SK-N-SH treated with all-trans-retinoic acid at 6 μM for 48 hours (cell line): Measurements from ENCODE around the gene L2HGDH.

Experiments used
- ATAC-seq: fragments of 200-7000 bp; cut with Tn5 transposase; 3 replicates; pipeline ENCODE4 v1.9.1; 2020; ENCODE audit warnings: mild to moderate bottlenecking, moderate library complexity
- ARNTL ChIP-seq: fragments of 450-650 bp; formaldehyde crosslinking; IDR thresholded peaks from 2 replicates; pipeline ENCODE4 v1.5.0; 2020; ENCODE audit warnings: low read depth, mild to moderate bottlenecking, moderate library complexity, borderline replicate concordance
- CSDC2 ChIP-seq: fragments of 250-450 bp; sonication (Bioruptor Pico); IDR thresholded peaks from 2 replicates; pipeline ENCODE4 v1.5.0; 2020; ENCODE audit warnings: mild to moderate bottlenecking, moderate library complexity
- ESRRG ChIP-seq: fragments of 250-450 bp; sonication (Bioruptor Pico); IDR thresholded peaks from 2 replicates; pipeline ENCODE4 v1.6.1; 2021; ENCODE audit warnings: mild to moderate bottlenecking
- GLIS3 ChIP-seq: fragments of 250-450 bp; sonication (Bioruptor Pico); IDR thresholded peaks from 2 replicates; pipeline ENCODE4 v1.5.0; 2020; ENCODE audit warnings: mild to moderate bottlenecking, moderate library complexity
- ISL1 ChIP-seq: fragments of 250-450 bp; sonication (Bioruptor Pico); IDR thresholded peaks from 2 replicates; pipeline ENCODE4 v2.1.2; 2022; ENCODE audit warnings: mild to moderate bottlenecking, moderate library complexity
- OSR1 ChIP-seq: fragments of 250-450 bp; sonication (Bioruptor Pico); IDR thresholded peaks from 2 replicates; pipeline ENCODE4 v1.8.0; 2022; ENCODE audit warnings: moderate library complexity, mild to moderate bottlenecking, inconsistent platforms
- PPARA ChIP-seq: fragments of 250-450 bp; sonication (Bioruptor Pico); IDR thresholded peaks from 2 replicates; pipeline ENCODE4 v1.5.0; 2020; ENCODE audit warnings: mild to moderate bottlenecking, borderline replicate concordance
- RARB ChIP-seq: fragments of 250-450 bp; sonication (Bioruptor Pico); IDR thresholded peaks from 2 replicates; pipeline ENCODE4 v1.8.0; 2021; ENCODE audit warnings: mild to moderate bottlenecking, moderate library complexity
- SNAI2 ChIP-seq: fragments of 250-450 bp; sonication (Bioruptor Pico); IDR thresholded peaks from 2 replicates; pipeline ENCODE4 v1.5.0; 2020; ENCODE audit warnings: mild to moderate bottlenecking, moderate library complexity
- TOX ChIP-seq: fragments of 250-450 bp; sonication (Bioruptor Pico); IDR thresholded peaks from 2 replicates; pipeline ENCODE4 v1.8.0; 2021; ENCODE audit warnings: mild to moderate bottlenecking, moderate library complexity, borderline replicate concordance
- ZC3H10 ChIP-seq: fragments of 250-450 bp; sonication (Bioruptor Pico); IDR thresholded peaks from 2 replicates; pipeline ENCODE4 v1.5.1; 2021; ENCODE audit warnings: mild to moderate bottlenecking, moderate library complexity
- ZFP3 ChIP-seq: fragments of 250-450 bp; sonication (Bioruptor Pico); IDR thresholded peaks from 2 replicates; pipeline ENCODE4 v1.5.0; 2020; ENCODE audit warnings: mild to moderate bottlenecking, moderate library complexity
- ZFP30 ChIP-seq: fragments of 450-650 bp; formaldehyde crosslinking; IDR thresholded peaks from 2 replicates; pipeline ENCODE4 v1.5.0; 2022; ENCODE audit warnings: mild to moderate bottlenecking, moderate library complexity
- ZNF565 ChIP-seq: fragments of 450-650 bp; formaldehyde crosslinking; conservative IDR thresholded peaks from 2 replicates; pipeline ENCODE4 v1.5.0; 2020; ENCODE audit warnings: low read depth, mild to moderate bottlenecking, moderate library complexity
- ZNF70 ChIP-seq: fragments of 450-650 bp; formaldehyde crosslinking; IDR thresholded peaks from 2 replicates; pipeline ENCODE4 v1.5.0; 2020; ENCODE audit warnings: mild to moderate bottlenecking, moderate library complexity
- ZNF8 ChIP-seq: fragments of 450-650 bp; formaldehyde crosslinking; IDR thresholded peaks from 2 replicates; pipeline ENCODE4 v1.5.0; 2020; ENCODE audit warnings: mild to moderate bottlenecking, moderate library complexity
- TF ChIP-seq, protein P1 (sequence below): fragments of 250-450 bp; sonication (Bioruptor Pico); IDR thresholded peaks from 2 replicates; pipeline ENCODE4 v1.8.0; 2021; ENCODE audit warnings: low read depth, mild to moderate bottlenecking, moderate library complexity, borderline replicate concordance
- TF ChIP-seq, protein P2 (sequence below): fragments of 250-450 bp; sonication (Bioruptor Pico); IDR thresholded peaks from 2 replicates; pipeline ENCODE4 v1.5.1; 2020; ENCODE audit warnings: low read depth, mild to moderate bottlenecking, moderate library complexity
- TF ChIP-seq, protein P3 (sequence below): fragments of 250-450 bp; sonication (Bioruptor Pico); IDR thresholded peaks from 2 replicates; pipeline ENCODE4 v1.5.0; 2020; ENCODE audit warnings: mild to moderate bottlenecking, moderate library complexity
- TF ChIP-seq, protein P4 (sequence below): fragments of 250-450 bp; sonication (Bioruptor Pico); IDR thresholded peaks from 2 replicates; pipeline ENCODE4 v1.5.1; 2021; ENCODE audit warnings: mild to moderate bottlenecking, moderate library complexity
- TF ChIP-seq, protein P5 (sequence below): fragments of 250-450 bp; sonication (Bioruptor Pico); IDR thresholded peaks from 2 replicates; pipeline ENCODE4 v1.8.0; 2020; ENCODE audit warnings: mild to moderate bottlenecking, moderate library complexity, borderline replicate concordance

Gene L2HGDH

DNA sequence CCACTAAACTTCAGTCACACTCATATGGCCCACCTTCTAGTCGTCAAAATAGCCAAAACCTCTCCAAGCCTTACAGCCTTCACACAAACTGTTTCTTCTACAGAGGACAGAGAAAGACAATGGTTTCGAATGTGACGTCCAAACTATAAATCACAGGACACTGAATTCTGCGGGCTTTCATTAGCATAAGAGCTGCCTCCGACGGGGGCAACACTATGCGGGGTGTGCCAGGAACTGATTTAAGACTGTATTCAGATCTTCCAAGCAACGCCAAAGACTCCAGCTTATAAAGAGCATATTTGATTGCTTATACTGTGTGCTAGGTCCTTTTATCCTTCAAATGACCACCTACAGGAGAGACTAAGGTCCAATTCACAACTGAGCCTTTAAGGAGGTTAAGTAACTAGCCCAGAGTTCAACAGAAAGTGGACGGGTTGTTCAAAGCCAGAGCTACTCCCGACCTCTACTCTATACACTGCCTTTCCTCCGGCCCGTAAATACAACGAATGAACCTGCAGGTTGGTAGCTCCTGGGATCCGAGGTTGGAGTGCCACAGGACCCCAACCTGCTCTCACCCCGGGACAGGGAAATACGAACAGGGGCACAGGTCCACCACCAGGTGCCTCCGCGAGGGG lies 575 bp downstream of the L2HGDH start:
- TF ChIP-seq, protein P1, sequence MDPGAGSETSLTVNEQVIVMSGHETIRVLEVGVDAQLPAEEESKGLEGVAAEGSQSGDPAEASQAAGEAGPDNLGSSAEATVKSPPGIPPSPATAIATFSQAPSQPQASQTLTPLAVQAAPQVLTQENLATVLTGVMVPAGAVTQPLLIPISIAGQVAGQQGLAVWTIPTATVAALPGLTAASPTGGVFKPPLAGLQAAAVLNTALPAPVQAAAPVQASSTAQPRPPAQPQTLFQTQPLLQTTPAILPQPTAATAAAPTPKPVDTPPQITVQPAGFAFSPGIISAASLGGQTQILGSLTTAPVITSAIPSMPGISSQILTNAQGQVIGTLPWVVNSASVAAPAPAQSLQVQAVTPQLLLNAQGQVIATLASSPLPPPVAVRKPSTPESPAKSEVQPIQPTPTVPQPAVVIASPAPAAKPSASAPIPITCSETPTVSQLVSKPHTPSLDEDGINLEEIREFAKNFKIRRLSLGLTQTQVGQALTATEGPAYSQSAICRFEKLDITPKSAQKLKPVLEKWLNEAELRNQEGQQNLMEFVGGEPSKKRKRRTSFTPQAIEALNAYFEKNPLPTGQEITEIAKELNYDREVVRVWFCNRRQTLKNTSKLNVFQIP (CRISPR knock-in tag): no peak
- TF ChIP-seq ZFP30 (CRISPR knock-in tag) (no peak), ZNF8 (no peak), PPARA (CRISPR knock-in tag) (no peak), SNAI2 (no peak), ESRRG (CRISPR knock-in tag) (no peak), TOX (CRISPR knock-in tag) (no peak), ISL1 (CRISPR knock-in tag) (no peak), GLIS3 (CRISPR knock-in tag) (no peak), ARNTL (CRISPR knock-in tag) (no peak), OSR1 (CRISPR knock-in tag) (no peak), ZNF70 (no peak), ZFP3 (CRISPR knock-in tag) (no peak), ZC3H10 (CRISPR knock-in tag) (no peak), ZNF565 (CRISPR knock-in tag) (no peak)
- TF ChIP-seq, protein P2, sequence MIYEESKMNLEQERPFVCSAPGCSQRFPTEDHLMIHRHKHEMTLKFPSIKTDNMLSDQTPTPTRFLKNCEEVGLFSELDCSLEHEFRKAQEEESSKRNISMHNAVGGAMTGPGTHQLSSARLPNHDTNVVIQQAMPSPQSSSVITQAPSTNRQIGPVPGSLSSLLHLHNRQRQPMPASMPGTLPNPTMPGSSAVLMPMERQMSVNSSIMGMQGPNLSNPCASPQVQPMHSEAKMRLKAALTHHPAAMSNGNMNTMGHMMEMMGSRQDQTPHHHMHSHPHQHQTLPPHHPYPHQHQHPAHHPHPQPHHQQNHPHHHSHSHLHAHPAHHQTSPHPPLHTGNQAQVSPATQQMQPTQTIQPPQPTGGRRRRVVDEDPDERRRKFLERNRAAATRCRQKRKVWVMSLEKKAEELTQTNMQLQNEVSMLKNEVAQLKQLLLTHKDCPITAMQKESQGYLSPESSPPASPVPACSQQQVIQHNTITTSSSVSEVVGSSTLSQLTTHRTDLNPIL (CRISPR knock-in tag): no peak
- TF ChIP-seq, protein P3, sequence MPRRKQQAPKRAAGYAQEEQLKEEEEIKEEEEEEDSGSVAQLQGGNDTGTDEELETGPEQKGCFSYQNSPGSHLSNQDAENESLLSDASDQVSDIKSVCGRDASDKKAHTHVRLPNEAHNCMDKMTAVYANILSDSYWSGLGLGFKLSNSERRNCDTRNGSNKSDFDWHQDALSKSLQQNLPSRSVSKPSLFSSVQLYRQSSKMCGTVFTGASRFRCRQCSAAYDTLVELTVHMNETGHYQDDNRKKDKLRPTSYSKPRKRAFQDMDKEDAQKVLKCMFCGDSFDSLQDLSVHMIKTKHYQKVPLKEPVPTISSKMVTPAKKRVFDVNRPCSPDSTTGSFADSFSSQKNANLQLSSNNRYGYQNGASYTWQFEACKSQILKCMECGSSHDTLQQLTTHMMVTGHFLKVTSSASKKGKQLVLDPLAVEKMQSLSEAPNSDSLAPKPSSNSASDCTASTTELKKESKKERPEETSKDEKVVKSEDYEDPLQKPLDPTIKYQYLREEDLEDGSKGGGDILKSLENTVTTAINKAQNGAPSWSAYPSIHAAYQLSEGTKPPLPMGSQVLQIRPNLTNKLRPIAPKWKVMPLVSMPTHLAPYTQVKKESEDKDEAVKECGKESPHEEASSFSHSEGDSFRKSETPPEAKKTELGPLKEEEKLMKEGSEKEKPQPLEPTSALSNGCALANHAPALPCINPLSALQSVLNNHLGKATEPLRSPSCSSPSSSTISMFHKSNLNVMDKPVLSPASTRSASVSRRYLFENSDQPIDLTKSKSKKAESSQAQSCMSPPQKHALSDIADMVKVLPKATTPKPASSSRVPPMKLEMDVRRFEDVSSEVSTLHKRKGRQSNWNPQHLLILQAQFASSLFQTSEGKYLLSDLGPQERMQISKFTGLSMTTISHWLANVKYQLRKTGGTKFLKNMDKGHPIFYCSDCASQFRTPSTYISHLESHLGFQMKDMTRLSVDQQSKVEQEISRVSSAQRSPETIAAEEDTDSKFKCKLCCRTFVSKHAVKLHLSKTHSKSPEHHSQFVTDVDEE (CRISPR knock-in tag): no peak
- TF ChIP-seq, protein P4, sequence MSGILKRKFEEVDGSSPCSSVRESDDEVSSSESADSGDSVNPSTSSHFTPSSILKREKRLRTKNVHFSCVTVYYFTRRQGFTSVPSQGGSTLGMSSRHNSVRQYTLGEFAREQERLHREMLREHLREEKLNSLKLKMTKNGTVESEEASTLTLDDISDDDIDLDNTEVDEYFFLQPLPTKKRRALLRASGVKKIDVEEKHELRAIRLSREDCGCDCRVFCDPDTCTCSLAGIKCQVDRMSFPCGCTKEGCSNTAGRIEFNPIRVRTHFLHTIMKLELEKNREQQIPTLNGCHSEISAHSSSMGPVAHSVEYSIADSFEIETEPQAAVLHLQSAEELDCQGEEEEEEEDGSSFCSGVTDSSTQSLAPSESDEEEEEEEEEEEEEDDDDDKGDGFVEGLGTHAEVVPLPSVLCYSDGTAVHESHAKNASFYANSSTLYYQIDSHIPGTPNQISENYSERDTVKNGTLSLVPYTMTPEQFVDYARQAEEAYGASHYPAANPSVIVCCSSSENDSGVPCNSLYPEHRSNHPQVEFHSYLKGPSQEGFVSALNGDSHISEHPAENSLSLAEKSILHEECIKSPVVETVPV: no peak
- TF ChIP-seq, protein P5, sequence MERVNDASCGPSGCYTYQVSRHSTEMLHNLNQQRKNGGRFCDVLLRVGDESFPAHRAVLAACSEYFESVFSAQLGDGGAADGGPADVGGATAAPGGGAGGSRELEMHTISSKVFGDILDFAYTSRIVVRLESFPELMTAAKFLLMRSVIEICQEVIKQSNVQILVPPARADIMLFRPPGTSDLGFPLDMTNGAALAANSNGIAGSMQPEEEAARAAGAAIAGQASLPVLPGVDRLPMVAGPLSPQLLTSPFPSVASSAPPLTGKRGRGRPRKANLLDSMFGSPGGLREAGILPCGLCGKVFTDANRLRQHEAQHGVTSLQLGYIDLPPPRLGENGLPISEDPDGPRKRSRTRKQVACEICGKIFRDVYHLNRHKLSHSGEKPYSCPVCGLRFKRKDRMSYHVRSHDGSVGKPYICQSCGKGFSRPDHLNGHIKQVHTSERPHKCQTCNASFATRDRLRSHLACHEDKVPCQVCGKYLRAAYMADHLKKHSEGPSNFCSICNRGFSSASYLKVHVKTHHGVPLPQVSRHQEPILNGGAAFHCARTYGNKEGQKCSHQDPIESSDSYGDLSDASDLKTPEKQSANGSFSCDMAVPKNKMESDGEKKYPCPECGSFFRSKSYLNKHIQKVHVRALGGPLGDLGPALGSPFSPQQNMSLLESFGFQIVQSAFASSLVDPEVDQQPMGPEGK (CRISPR knock-in tag): no peak
- ATAC-seq: peak; percentile 8

DNA sequence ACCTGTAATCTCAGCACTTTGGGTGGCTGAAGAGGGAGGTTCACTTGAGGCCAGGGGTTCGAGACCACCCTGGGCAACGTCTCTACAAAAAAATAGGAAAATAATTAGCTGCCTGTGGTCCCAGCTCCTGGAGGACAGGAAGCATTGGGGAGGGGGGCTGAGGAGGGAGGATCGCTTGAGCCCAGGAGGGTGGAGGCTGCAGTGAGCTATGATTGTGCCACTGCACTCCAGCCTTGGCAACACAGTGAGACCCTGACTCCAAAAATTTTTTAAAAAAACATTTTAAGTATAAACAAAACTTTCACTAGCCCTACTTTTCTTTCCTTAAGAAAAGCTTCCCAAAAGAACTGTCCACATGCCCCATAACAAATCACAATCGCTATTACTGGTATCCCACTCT lies 1.6 kb downstream of the L2HGDH start:
- ATAC-seq: no peak
- no peak for TF ChIP-seq ZFP30 (CRISPR knock-in tag)
- no peak for TF ChIP-seq GLIS3 (CRISPR knock-in tag)
- TF ChIP-seq ZC3H10 (CRISPR knock-in tag): no peak
- TF ChIP-seq ARNTL (CRISPR knock-in tag): no peak
- no peak for TF ChIP-seq ZNF70
- no peak for TF ChIP-seq ZNF8
- TF ChIP-seq RARB: no peak
- TF ChIP-seq CSDC2 (CRISPR knock-in tag): no peak
- TF ChIP-seq OSR1 (CRISPR knock-in tag): no peak

DNA sequence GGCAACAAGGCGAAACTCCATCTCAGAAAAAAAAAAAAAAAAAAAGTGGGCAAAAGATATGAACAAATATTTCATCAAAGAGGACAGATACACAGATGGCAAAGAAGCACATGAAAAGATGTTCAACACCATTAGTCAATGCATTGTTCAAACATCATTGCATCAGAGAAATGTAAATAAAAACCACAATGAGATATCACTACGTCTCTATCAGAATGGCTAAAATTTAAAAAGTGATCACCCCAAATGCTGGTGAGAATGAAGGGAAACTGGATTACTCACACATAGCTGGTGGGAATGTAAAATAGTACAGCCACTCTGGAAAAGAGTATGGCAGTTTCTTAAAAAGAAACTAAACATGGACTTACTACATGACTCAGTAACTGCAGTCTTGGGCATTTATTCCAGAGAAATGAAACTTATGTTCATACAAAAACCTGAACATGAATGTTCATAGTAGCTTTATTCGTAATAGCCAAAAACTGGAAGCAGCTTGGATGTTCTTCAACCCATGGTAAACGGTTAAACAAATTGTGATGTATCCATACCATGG lies 3.6 kb downstream of the L2HGDH start:
- ATAC-seq: no peak
- TF ChIP-seq, protein P2 (CRISPR knock-in tag): no peak
